ENCODE measurements around the gene EXOC2. TPM values are rescaled to one million over a fixed set of nuclear protein-coding genes. Genes with fewer than 3 reads are reported as not detected.
A peak's percentile ranks its signal among the peaks of the same experiment; 100 is the strongest.

EXOC2 gene
- total and polyA plus RNA-seq, 10 donors = 7.0 to 32.8 (median 25.3) TPM

DNA sequence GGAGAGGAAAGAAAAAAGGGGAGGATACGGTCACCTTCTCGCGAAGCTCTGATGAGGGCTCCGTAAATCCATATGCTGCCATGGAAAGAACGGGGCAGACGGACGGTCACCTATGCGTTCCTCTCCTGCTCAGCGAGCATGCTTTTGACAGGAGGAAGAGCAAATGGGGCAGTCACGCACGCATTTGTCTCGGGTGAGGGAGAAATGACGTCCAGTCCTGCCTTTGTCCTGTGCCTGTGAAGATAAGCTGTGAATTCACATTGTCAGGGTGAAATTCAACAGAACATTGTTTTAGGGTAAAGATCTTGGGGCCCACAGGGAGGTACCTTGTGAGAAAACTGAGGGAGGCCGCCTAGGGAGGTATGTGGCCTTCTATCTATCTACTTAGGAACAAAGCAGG lies 217.6 kb downstream of the EXOC2 start:
- H3K9me3 ChIP-seq = no peaks in the 10 kb centered on the region
- H3K27ac ChIP-seq = no peak overlapping the region
- H3K4me3 ChIP-seq = no peak overlapping the region
- no peaks in the 10 kb centered on the region for H3K36me3 ChIP-seq
- intact Hi-C loops (cut with DNase I; ENCODE audit: low total_unique reads) = no loop called here
- WGBS, 5 donors = 68 to 83% (median 72%) methylated on average over 14 of the region's 14 CpGs
- TF ChIP-seq POLR2A (IDR thresholded peaks at IDR 0.05) (no peak), POLR2AphosphoS5 (IDR thresholded peaks at IDR 0.05) (no peak)
- TF ChIP-seq, protein P1, sequence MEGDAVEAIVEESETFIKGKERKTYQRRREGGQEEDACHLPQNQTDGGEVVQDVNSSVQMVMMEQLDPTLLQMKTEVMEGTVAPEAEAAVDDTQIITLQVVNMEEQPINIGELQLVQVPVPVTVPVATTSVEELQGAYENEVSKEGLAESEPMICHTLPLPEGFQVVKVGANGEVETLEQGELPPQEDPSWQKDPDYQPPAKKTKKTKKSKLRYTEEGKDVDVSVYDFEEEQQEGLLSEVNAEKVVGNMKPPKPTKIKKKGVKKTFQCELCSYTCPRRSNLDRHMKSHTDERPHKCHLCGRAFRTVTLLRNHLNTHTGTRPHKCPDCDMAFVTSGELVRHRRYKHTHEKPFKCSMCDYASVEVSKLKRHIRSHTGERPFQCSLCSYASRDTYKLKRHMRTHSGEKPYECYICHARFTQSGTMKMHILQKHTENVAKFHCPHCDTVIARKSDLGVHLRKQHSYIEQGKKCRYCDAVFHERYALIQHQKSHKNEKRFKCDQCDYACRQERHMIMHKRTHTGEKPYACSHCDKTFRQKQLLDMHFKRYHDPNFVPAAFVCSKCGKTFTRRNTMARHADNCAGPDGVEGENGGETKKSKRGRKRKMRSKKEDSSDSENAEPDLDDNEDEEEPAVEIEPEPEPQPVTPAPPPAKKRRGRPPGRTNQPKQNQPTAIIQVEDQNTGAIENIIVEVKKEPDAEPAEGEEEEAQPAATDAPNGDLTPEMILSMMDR (IDR thresholded peaks at IDR 0.05 in 8 of 11, conservative IDR thresholded peaks at IDR 0.05 in 3 of 11) = no peak
- no peak for DNase-seq
- H3K4me1 ChIP-seq = peaks cover 0 to 32% (median 20%) of the 10 kb centered on the region in 6 donors
- H3K27me3 ChIP-seq (replicated peaks in 1 of 7) = peaks cover 0 to 7% (median 0%) of the 10 kb centered on the region in 7 donors

DNA sequence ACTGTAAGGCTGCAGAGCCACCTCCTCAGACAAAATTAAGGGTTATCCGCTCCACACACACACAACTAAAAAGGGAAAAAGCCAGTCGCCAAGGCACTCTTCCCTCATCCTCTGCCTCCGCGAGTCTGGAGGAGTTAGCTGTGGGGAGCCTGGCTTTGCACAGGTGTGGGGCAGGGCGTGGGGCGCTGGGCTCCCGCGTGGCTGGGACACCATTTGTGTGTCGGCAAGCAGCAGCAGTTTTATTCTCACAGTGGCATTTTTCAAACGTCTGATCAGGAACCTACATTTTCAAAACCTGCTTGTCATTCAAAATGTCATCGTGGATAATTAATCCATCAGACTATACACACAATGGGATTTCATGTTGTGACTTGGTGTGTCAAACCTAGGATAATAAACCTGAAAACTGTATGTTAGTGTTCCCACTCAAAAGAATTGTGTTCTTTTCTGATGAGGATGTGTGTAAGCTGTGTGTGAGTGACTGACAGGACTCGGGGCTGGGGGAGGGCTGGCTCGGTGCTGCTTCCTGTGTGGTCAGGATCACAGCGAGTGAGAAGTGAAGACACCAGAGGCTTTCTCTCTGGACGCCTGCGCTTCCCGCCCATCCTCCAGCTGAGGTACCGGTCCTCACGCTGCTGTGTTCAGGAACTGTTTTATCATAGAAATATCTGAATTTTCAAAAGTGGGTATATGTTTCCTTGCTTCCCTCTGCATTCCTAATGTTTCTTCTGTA lies 218.3 kb downstream of the EXOC2 start:
- intact Hi-C loops (cut with DNase I; ENCODE audit: low total_unique reads) = no loop called here
- H3K27ac ChIP-seq = peak overlapping the region in 3 of 8 donors; percentile 41 to 58 (median 51)
- H3K36me3 ChIP-seq = no peaks in the 10 kb centered on the region
- H3K9me3 ChIP-seq = no peaks in the 10 kb centered on the region
- WGBS, 5 donors = 23 to 32% (median 28%) methylated on average over 19 of the region's 19 CpGs
- peaks cover 0 to 32% (median 20%) of the 10 kb centered on the region in 6 donors for H3K4me1 ChIP-seq
- no peak overlapping the region for H3K4me3 ChIP-seq
- DNase-seq = peak; percentile 94
- peaks cover 0 to 7% (median 0%) of the 10 kb centered on the region in 7 donors for H3K27me3 ChIP-seq (replicated peaks in 1 of 7)
- peak; percentile 24 to 56 (median 52) for TF ChIP-seq POLR2AphosphoS5 (IDR thresholded peaks at IDR 0.05)
- TF ChIP-seq, protein P1 (IDR thresholded peaks at IDR 0.05 in 8 of 11, conservative IDR thresholded peaks at IDR 0.05 in 3 of 11) = no peak
- no peak for TF ChIP-seq POLR2A (IDR thresholded peaks at IDR 0.05)

DNA sequence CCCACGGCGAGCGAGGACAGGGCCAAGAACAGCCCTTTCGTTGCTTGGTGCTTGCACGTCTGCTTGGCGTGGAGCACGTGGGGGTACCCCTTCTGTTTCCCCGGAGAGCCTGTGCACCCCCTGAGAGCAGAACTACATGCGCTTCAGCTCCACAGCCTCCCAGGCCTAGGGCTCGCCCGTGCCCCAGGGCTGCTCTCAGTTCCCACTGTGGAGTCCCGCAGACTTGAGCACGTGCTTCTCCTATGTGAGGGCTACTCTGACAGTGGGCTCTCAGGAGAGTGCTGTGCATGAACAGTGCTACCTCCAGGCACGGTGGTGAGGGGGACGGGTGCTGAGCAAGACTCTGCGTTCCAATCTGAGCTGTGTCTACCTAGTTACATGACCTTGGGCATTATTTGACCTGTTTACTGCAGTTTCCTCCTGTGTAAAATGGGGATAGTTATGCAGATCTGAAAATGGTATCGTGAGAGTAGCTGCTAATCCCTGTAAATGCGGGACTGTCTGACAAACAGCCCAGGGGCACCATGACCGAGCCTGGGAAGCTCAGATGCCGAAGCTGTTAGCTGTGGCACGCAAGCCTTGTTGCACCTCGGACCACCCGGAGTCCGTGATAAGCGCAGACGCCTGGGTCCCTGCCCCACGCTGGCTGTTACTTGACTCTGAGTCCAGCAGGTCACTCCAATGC lies 219.0 kb downstream of the EXOC2 start:
- intact Hi-C loops (cut with DNase I; ENCODE audit: low total_unique reads) = no loop called here
- WGBS, 5 donors = 83 to 92% (median 84%) methylated on average over 24 to 27 of the region's 27 CpGs
- Histone ChIP-seq H3K9me3 (no peaks in the 10 kb centered on the region), H3K4me1 (peaks cover 0 to 32% (median 20%) of the 10 kb centered on the region in 6 donors), H3K27me3 (replicated peaks in 1 of 7) (peaks cover 0 to 7% (median 0%) of the 10 kb centered on the region in 7 donors), H3K4me3 (no peak overlapping the region), H3K36me3 (no peaks in the 10 kb centered on the region), H3K27ac (peak overlapping the region in 3 of 8 donors; percentile 41 to 58 (median 51))
- no peak for DNase-seq
- no peak for TF ChIP-seq POLR2A (IDR thresholded peaks at IDR 0.05)
- TF ChIP-seq, protein P1 (IDR thresholded peaks at IDR 0.05 in 8 of 11, conservative IDR thresholded peaks at IDR 0.05 in 3 of 11) = no peak
- no peak for TF ChIP-seq POLR2AphosphoS5 (IDR thresholded peaks at IDR 0.05)

DNA sequence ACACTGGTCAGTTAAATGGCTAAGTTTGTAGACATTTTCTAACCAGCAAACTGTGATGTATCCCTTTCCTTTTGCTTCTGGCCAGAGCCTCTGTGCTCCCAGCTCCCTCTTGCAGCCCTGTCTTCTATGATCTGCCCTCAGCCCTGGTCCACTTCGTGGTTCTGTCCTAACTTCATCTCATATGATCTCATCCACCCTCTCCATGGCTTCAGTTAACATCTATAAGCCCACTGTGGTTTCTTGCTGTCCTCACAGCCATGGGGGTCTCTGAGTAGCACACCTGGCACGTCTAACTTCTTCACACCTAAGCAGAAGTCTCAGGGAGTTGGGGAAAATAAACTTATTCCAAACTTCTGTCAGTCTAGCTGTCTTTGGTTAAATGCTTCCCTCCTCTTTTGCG lies 219.6 kb downstream of the EXOC2 start:
- intact Hi-C loops (cut with DNase I; ENCODE audit: low total_unique reads) = no loop called here
- no peaks in the 10 kb centered on the region for H3K36me3 ChIP-seq
- H3K4me3 ChIP-seq = no peak overlapping the region
- WGBS, 5 donors = 80 to 92% (median 83%) methylated on average over 3 of the region's 3 CpGs
- no peaks in the 10 kb centered on the region for H3K9me3 ChIP-seq
- H3K27ac ChIP-seq = no peak overlapping the region
- H3K27me3 ChIP-seq (replicated peaks in 1 of 7) = peaks cover 0 to 7% (median 0%) of the 10 kb centered on the region in 7 donors
- H3K4me1 ChIP-seq = peaks cover 0 to 32% (median 20%) of the 10 kb centered on the region in 6 donors
- TF ChIP-seq, protein P1 (IDR thresholded peaks at IDR 0.05 in 8 of 11, conservative IDR thresholded peaks at IDR 0.05 in 3 of 11) = no peak
- TF ChIP-seq POLR2AphosphoS5 (IDR thresholded peaks at IDR 0.05) = no peak
- TF ChIP-seq POLR2A (IDR thresholded peaks at IDR 0.05) = no peak
- no peak for DNase-seq

All from spleen (tissue), 11 donors.